ENCODE results near the gene ZNF778. TPM values are rescaled to one million over a fixed set of nuclear protein-coding genes. Genes with fewer than 3 reads are reported as not detected.

ZNF778 gene
- total and polyA plus RNA-seq, 2 of the 13 experiments (the other 11 are each of a cell fraction or from before 2014, with no cell fraction given): 3.8 to 7.2 TPM

DNA sequence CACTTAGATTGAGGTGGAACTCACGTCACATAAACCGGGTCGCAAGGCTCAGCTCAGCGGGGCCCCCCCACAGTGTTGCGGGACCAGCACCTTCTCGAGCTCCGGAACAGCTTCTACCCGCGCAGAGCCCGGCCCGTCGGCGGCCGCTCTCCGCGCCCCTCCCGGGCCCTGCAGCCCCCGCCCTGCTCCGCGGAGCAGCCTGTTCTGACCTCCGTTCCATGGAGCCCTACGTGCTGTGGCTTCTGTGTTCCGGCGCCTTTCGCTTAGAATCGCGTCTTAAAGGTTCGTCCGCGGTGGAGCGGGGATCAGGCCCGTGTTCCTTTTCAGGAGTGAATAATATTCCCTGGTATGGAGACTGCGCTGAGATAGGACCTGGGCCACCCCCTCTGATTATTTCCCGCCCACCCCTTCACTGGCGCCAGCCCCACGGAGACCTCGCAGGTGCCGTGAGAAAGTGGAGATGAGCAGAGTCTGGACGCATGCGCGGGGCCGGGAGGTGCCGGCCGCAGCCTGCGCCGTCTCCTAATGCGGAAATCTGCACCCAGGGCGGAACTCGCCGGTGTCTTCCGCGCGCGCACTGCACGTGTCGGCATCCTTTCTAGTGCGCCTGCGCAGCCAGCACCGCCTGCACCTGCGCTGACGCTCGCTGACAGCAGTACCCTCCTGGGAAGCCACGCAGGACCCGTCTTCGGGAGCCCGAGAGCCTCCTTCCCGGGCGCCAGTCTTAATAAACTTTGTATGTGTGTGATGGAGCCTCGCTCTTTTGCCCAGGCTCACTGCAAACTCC lies 30.9 kb downstream of the ZNF778 start (continued):
- TF ChIP-seq, protein P1, sequence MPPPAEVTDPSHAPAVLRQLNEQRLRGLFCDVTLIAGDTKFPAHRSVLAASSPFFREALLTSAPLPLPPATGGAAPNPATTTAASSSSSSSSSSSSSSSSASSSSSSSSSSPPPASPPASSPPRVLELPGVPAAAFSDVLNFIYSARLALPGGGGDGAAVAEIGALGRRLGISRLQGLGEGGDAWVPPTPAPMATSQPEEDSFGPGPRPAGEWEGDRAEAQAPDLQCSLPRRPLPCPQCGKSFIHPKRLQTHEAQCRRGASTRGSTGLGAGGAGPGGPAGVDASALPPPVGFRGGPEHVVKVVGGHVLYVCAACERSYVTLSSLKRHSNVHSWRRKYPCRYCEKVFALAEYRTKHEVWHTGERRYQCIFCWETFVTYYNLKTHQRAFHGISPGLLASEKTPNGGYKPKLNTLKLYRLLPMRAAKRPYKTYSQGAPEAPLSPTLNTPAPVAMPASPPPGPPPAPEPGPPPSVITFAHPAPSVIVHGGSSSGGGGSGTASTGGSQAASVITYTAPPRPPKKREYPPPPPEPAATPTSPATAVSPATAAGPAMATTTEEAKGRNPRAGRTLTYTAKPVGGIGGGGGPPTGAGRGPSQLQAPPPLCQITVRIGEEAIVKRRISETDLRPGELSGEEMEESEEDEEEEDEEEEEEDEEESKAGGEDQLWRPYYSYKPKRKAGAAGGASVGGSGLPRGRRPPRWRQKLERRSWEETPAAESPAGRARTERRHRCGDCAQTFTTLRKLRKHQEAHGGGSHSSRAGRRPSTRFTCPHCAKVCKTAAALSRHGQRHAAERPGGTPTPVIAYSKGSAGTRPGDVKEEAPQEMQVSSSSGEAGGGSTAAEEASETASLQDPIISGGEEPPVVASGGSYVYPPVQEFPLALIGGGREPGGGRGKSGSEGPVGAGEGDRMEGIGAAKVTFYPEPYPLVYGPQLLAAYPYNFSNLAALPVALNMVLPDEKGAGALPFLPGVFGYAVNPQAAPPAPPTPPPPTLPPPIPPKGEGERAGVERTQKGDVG (CRISPR knock-in tag; IDR thresholded peaks at IDR 0.05; ENCODE audit: borderline replicate concordance): 0 out of 2 replicates have a peak, but pooled peaks have one; percentile 25
- TF ChIP-seq ZC3H13 (CRISPR knock-in tag; IDR thresholded peaks at IDR 0.05) (0 out of 2 replicates have a peak, but pooled peaks have one; percentile 56), ZBTB38 (CRISPR knock-in tag; IDR thresholded peaks at IDR 0.05) (peak; percentile 63; the same call in 1 of the 2 replicates)

DNA sequence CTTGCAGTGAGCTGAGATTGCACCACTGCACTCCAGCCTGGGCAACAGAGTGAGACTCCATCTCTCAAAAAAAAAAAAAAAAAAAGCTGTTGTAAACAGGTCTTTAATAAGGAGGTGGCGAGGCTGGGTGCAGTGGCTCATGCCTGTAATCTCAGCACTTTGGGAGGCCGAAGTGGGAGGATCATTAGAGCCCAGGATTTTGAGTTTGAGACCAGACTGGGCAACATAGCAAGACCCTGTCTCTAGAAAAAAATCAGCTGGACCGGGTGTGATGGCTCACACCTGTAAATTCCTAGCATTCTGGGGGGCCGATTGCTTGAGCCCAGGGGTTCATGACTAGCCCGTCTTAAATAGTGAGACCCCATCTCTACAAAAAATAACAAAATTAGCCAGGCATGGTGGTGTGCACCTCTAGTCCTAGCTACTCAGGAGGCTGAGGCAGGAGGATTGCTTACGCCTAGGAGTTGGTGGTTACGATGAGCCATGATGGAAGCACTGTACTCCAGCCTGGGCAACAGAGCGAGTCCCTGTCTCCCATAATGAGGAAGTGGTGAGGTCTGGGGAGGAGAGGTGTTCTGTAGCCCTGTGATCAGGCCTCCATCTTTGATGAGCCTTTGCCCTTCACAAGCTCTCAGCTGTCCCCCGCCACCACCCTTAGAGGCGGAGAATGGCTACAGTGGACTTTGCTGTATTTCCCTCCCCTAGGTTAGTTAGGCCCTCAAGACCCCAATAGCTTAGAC lies 36.2 kb downstream of the ZNF778 start:
- POLR2A ChIA-PET: interaction anchor here (2.6 kb wide), 1 partner anchor 8 kb away, joined by 8 read pairs; no protein-coding TSS in a partner anchor
- BruUV-seq (replicated peaks): no TSS peak
- H3K4me2 ChIP-seq (ENCODE audit: low read depth, low read length): no peak overlapping the region
- DNase-seq (ENCODE audit: low spot score) (no peak), ATAC-seq (no peak), FAIRE-seq (no peak)
- intact Hi-C loops (cut with micrococcal nuclease; ENCODE audit: unreplicated experiment): no loop called here
- H3K4me3 ChIP-seq (replicated peaks in 1 of 3; ENCODE audit: insufficient read depth in 1 of 3, low read depth in 2 of 3, low read length in 3 of 3): no peak overlapping the region
- H3K27me3 ChIP-seq (ENCODE audit: control insufficient read depth in 1 of 2, insufficient read depth in 2 of 2, low read length in 2 of 2): no peaks in the 10 kb centered on the region
- no peaks in the 10 kb centered on the region for H3K9me3 ChIP-seq (ENCODE audit: low read length)
- H3K27ac ChIP-seq (ENCODE audit: extremely low read length, insufficient read depth, low read length): no peak overlapping the region
- H3K4me1 ChIP-seq (ENCODE audit: insufficient read depth, low read length): peaks cover 4% of the 10 kb centered on the region; the same call in 1 of the 2 replicates
- H3K9ac ChIP-seq (ENCODE audit: insufficient read depth, low read depth, low read length): no peak overlapping the region
- H2AFZ ChIP-seq (ENCODE audit: low read length): no peak overlapping the region
- CTCF ChIA-PET (ENCODE audit: low intra/inter-chr PET ratio, low total read pairs): no interaction called here
- 97% methylated on average over 10 of the region's 10 CpGs for WGBS (ENCODE audit: low lambda C conversion rate)
- TF ChIP-seq SRSF9 (IDR thresholded peaks at IDR 0.05; ENCODE audit: borderline replicate concordance, insufficient read depth, low read depth, low read length, poor library complexity, severe bottlenecking) (no peak), ZNF121 (CRISPR knock-in tag; IDR thresholded peaks at IDR 0.05) (peak; percentile 80)
- H3K36me3 ChIP-seq (replicated peaks in 1 of 2; ENCODE audit: control insufficient read depth in 1 of 2, insufficient read depth in 2 of 2, low read length in 2 of 2): no peaks in the 10 kb centered on the region; a peak in 1 of 5 replicates
- H4K20me1 ChIP-seq (ENCODE audit: insufficient read depth, low read length): no peaks in the 10 kb centered on the region
- in situ Hi-C loops (cut with HindIII; ENCODE audit: extremely low pct_ligation_motif_present, low pct_unique_long_range_greater_than_20kb): no loop called here
- peaks cover 3% of the 10 kb centered on the region for H3K79me2 ChIP-seq (ENCODE audit: insufficient read depth, low read length)

Measured in HepG2 (cell line).